K562 (cell line): ENCODE measurements around the gene ANK3. TPM values are rescaled to one million over a fixed set of nuclear protein-coding genes. Genes with fewer than 3 reads are reported as not detected.
A peak's percentile ranks its signal among the peaks of the same experiment; 100 is the strongest.

Experiments used
- BACH1 ChIP-seq: fragments of 200-800 bp; sonication (Bioruptor generic); IDR thresholded peaks from 2 replicates; pipeline ENCODE4 v1.6.1; 2016; ENCODE audit warnings: missing genetic modification characterization, missing compliant biosample characterization
- C11orf30 ChIP-seq: fragments of 450-650 bp; IDR thresholded peaks from 2 replicates; pipeline ENCODE4 v1.6.1; 2016; ENCODE audit warnings: low read depth, mild to moderate bottlenecking
- CBFA2T2 ChIP-seq: fragments of 450-650 bp; conservative IDR thresholded peaks from 2 replicates; pipeline ENCODE4 v1.6.1; 2017; ENCODE audit warnings: mild to moderate bottlenecking
- CBFA2T3 ChIP-seq: fragments of 450-650 bp; IDR thresholded peaks from 2 replicates; pipeline ENCODE4 v1.6.1; 2017
- CHD1 ChIP-seq: fragments of 200-600 bp; sonication (generic); IDR thresholded peaks from one replicate; pipeline ENCODE4 v1.6.1; 2012; ENCODE audit warnings: mild to moderate bottlenecking, moderate library complexity, low read length, inconsistent platforms
- CXXC5 ChIP-seq: fragments of 250-450 bp; sonication (Bioruptor Pico); IDR thresholded peaks from 2 replicates; pipeline ENCODE4 v1.8.0; 2022; ENCODE audit warnings: inconsistent platforms, mild to moderate bottlenecking, moderate library complexity
- EP300 ChIP-seq: IDR thresholded peaks from 2 replicates; pipeline ENCODE4 v1.6.1; 2012; ENCODE audit warnings: low read length, improper control_type of control experiment
- GATAD2B ChIP-seq: fragments of 450-650 bp; IDR thresholded peaks from 2 replicates; pipeline ENCODE4 v1.6.1; 2017; ENCODE audit warnings: mild to moderate bottlenecking, borderline replicate concordance
- HDAC1 ChIP-seq, 2 experiments: fragments of 450-650 bp; IDR thresholded peaks; 2 replicates each; pipeline ENCODE4 v1.6.1; 2016 to 2017; ENCODE audit warnings: inconsistent platforms in 1 of 2, mild to moderate bottlenecking in 1 of 2, moderate library complexity in 1 of 2
- JUNB ChIP-seq: fragments of 450-650 bp; formaldehyde crosslinking; conservative IDR thresholded peaks from 2 replicates; pipeline ENCODE4 v1.4.0; 2020; ENCODE audit warnings: mild to moderate bottlenecking
- KDM1A ChIP-seq, 2 experiments: fragments of 450-650 bp; IDR thresholded peaks; 2 replicates each; pipeline ENCODE4 v1.6.1; 2016; ENCODE audit warnings: mild to moderate bottlenecking in 2 of 2
- MECOM ChIP-seq: fragments of 250-450 bp; sonication (Bioruptor Pico); IDR thresholded peaks from 2 replicates; pipeline ENCODE4 v1.8.0; 2022; ENCODE audit warnings: inconsistent platforms
- MYC ChIP-seq, 2 experiments: fragments of 250-450 bp in 1 of 2; sonication (Bioruptor Pico) in 1 of 2; IDR thresholded peaks; 2 replicates each; pipeline versions ENCODE4 v1.5.1 to v1.6.1; 2012 to 2021; ENCODE audit warnings: low read depth in 2 of 2, borderline replicate concordance in 1 of 2, improper control_type of control experiment in 1 of 2, low read length in 1 of 2, mild to moderate bottlenecking in 1 of 2, moderate library complexity in 1 of 2
- RCOR1 ChIP-seq, 2 experiments: IDR thresholded peaks; 2 replicates each; pipeline ENCODE4 v1.6.1; 2012; ENCODE audit warnings: low read depth in 2 of 2, low read length in 2 of 2, borderline replicate concordance in 1 of 2, improper control_type of control experiment in 1 of 2
- RFX1 ChIP-seq: fragments of 450-650 bp; IDR thresholded peaks from 2 replicates; pipeline ENCODE4 v1.6.1; 2016; ENCODE audit warnings: mild to moderate bottlenecking, moderate library complexity
- SFPQ ChIP-seq: fragments of 200-400 bp; formaldehyde crosslinking; IDR thresholded peaks from 2 replicates; pipeline ENCODE4 v1.6.1; 2017; ENCODE audit warnings: mild to moderate bottlenecking, low read depth, low read length, moderate library complexity
- SMAD4 ChIP-seq: fragments of 250-450 bp; sonication (Bioruptor Pico); conservative IDR thresholded peaks from 2 replicates; pipeline ENCODE4 v1.8.0; 2021; ENCODE audit warnings: inconsistent platforms, mild to moderate bottlenecking, moderate library complexity
- STAT5A ChIP-seq: IDR thresholded peaks from 2 replicates; pipeline ENCODE4 v1.6.1; 2012; ENCODE audit warnings: low read length, inconsistent platforms, borderline replicate concordance
- ZNF316 ChIP-seq: fragments of 450-650 bp; IDR thresholded peaks from 2 replicates; pipeline ENCODE4 v1.6.1; 2016
- ZNF584 ChIP-seq: fragments of 200-800 bp; sonication (Bioruptor generic); IDR thresholded peaks from 2 replicates; pipeline ENCODE4 v1.6.1; 2016; ENCODE audit warnings: low read depth, mild to moderate bottlenecking, missing genetic modification characterization, missing compliant biosample characterization
- polyA plus RNA-seq, 8 experiments: library from polyadenylated mRNA; depleted of rRNA in 4 of 8; stranded (reverse) in 5 of 8; unstranded in 3 of 8; fragments of >200 nt; fragmentation: Nextera tagmentation in 2 of 8; fragmentation: Illumina TruSeq in 1 of 8; extraction: Ambion mirVana in 2 of 8; extraction: Trizol in 1 of 8; gene quantifications; 2 replicates each; pipeline versions ENCODE4 v1.2.1 to v1.2.3, GENCODE V29; 2011 to 2014; ENCODE audit warnings: inconsistent platforms in 1 of 8, missing spikeins in 1 of 8
- total RNA-seq, 7 experiments: library from RNA; depleted of rRNA in 6 of 7; stranded (reverse); fragments of >200 nt in 6 of 7; fragmentation: Illumina TruSeq in 2 of 7; extraction: Trizol in 2 of 7; gene quantifications; 2 replicates each; pipeline versions ENCODE4 v1.2.1 to v1.2.3, GENCODE V29; 2011 to 2021; ENCODE audit warnings: low replicate concordance in 1 of 7
- TF ChIP-seq, protein P1 (sequence below): sonication (generic); formaldehyde crosslinking; IDR thresholded peaks from 2 replicates; pipeline ENCODE4 v1.8.1; 2023; ENCODE audit warnings: mild to moderate bottlenecking, missing genetic modification reagents
- TF ChIP-seq, protein P2 (sequence below): fragments of 250-450 bp; sonication (Bioruptor Pico); IDR thresholded peaks from 2 replicates; pipeline ENCODE4 v1.4.0; 2020

ANK3 gene
- total and polyA plus RNA-seq, 9 of the 15 experiments (the other 6 are each of a cell fraction or from before 2014, with no cell fraction given) = 10.0 to 32.3 (median 17.9) TPM

DNA sequence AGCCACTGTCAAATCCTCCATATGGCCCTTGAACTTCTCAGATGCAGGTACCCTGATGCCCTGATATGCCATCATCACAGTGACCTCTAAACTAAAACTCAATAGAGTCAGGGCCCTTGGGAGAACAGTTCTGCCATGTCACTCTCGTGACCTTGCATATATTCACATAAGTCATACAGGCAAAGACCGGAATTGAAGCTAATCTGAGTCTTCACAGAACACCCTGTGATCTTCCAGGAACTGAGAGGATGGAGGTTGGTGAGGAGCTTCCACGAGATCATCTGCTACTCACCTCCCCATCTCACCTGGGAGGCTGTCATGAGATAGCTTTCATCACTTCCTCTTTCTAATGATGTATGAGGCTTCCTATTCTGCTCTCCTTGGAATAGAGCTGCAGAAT, 254.7 kb downstream of the ANK3 start (continued):
- no peak for TF ChIP-seq SFPQ
- peak in 1 of 2 experiments; percentile 73; a peak in 2 of 4 replicates for TF ChIP-seq KDM1A (IDR thresholded peaks at IDR 0.05)
- peak; percentile 71 for TF ChIP-seq STAT5A
- TF ChIP-seq, protein P1, sequence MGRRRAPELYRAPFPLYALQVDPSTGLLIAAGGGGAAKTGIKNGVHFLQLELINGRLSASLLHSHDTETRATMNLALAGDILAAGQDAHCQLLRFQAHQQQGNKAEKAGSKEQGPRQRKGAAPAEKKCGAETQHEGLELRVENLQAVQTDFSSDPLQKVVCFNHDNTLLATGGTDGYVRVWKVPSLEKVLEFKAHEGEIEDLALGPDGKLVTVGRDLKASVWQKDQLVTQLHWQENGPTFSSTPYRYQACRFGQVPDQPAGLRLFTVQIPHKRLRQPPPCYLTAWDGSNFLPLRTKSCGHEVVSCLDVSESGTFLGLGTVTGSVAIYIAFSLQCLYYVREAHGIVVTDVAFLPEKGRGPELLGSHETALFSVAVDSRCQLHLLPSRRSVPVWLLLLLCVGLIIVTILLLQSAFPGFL = no peak
- no peak for TF ChIP-seq GATAD2B
- TF ChIP-seq CHD1 = no peak
- TF ChIP-seq EP300 = peak; percentile 84
- peak; percentile 76 for TF ChIP-seq CBFA2T3
- peak; percentile 53; the same call in 1 of the 2 replicates for TF ChIP-seq CBFA2T2
- no peak for TF ChIP-seq JUNB (CRISPR knock-in tag)
- TF ChIP-seq, protein P2, sequence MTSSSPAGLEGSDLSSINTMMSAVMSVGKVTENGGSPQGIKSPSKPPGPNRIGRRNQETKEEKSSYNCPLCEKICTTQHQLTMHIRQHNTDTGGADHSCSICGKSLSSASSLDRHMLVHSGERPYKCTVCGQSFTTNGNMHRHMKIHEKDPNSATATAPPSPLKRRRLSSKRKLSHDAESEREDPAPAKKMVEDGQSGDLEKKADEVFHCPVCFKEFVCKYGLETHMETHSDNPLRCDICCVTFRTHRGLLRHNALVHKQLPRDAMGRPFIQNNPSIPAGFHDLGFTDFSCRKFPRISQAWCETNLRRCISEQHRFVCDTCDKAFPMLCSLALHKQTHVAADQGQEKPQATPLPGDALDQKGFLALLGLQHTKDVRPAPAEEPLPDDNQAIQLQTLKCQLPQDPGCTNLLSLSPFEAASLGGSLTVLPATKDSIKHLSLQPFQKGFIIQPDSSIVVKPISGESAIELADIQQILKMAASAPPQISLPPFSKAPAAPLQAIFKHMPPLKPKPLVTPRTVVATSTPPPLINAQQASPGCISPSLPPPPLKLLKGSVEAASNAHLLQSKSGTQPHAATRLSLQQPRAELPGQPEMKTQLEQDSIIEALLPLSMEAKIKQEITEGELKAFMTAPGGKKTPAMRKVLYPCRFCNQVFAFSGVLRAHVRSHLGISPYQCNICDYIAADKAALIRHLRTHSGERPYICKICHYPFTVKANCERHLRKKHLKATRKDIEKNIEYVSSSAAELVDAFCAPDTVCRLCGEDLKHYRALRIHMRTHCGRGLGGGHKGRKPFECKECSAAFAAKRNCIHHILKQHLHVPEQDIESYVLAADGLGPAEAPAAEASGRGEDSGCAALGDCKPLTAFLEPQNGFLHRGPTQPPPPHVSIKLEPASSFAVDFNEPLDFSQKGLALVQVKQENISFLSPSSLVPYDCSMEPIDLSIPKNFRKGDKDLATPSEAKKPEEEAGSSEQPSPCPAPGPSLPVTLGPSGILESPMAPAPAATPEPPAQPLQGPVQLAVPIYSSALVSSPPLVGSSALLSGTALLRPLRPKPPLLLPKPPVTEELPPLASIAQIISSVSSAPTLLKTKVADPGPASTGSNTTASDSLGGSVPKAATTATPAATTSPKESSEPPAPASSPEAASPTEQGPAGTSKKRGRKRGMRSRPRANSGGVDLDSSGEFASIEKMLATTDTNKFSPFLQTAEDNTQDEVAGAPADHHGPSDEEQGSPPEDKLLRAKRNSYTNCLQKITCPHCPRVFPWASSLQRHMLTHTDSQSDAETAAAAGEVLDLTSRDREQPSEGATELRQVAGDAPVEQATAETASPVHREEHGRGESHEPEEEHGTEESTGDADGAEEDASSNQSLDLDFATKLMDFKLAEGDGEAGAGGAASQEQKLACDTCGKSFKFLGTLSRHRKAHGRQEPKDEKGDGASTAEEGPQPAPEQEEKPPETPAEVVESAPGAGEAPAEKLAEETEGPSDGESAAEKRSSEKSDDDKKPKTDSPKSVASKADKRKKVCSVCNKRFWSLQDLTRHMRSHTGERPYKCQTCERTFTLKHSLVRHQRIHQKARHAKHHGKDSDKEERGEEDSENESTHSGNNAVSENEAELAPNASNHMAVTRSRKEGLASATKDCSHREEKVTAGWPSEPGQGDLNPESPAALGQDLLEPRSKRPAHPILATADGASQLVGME (CRISPR knock-in tag) = peak; percentile 26; the same call in 1 of the 2 replicates
- peak; percentile 99 for TF ChIP-seq MECOM
- TF ChIP-seq RCOR1 (IDR thresholded peaks at IDR 0.05; ENCODE audit: borderline replicate concordance in 1 of 2, low read depth in 2 of 2, low read length in 2 of 2) = peak; percentile 24 to 93; a peak in 2 of 4 replicates
- TF ChIP-seq ZNF584 = 0 out of 2 replicates have a peak, but pooled peaks have one; percentile 26
- peak; percentile 90 for TF ChIP-seq BACH1
- peak; percentile 93 for TF ChIP-seq C11orf30
- TF ChIP-seq RFX1 = no peak
- peak; percentile 52 for TF ChIP-seq SMAD4 (CRISPR knock-in tag)
- peak in 1 of 2 experiments; percentile 68; a peak in 2 of 4 replicates for TF ChIP-seq HDAC1 (IDR thresholded peaks at IDR 0.05)
- TF ChIP-seq CXXC5 (CRISPR knock-in tag) = peak; percentile 65
- TF ChIP-seq MYC (IDR thresholded peaks at IDR 0.05; ENCODE audit: low read depth, low read length) = 0 out of 2 replicates have a peak, but pooled peaks have one; percentile 14
- no peak for TF ChIP-seq MYC (CRISPR knock-in tag; IDR thresholded peaks at IDR 0.05; ENCODE audit: borderline replicate concordance, low read depth)
- TF ChIP-seq ZNF316 = peak; percentile 98
